ENCODE data around the gene ARHGEF1.
"Not testable (repeated sequence)": the region's sequence is repeated elsewhere in the genome, so short reads cannot be mapped to it uniquely, and the experiment has no call there.

Gene ARHGEF1

DNA sequence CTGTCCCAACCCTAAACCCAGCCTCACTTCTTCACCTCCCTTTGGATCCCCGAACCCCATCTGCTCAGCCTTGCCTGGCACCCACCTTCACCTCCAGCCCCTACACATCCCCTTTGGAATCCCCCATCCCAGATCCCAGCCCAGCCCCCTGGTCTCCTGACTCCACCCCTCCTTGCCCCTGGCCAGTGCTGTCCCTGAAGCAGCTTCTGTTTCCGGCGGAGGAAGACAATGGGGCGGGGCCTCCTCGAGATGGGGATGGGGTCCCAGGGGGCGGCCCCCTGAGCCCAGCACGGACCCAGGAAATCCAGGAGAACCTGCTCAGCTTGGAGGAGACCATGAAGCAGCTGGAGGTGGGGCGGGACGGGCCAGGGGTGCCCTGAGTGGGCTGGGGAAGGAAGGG lies 23.3 kb downstream of the ARHGEF1 start:
- no peak for DNase-seq

DNA sequence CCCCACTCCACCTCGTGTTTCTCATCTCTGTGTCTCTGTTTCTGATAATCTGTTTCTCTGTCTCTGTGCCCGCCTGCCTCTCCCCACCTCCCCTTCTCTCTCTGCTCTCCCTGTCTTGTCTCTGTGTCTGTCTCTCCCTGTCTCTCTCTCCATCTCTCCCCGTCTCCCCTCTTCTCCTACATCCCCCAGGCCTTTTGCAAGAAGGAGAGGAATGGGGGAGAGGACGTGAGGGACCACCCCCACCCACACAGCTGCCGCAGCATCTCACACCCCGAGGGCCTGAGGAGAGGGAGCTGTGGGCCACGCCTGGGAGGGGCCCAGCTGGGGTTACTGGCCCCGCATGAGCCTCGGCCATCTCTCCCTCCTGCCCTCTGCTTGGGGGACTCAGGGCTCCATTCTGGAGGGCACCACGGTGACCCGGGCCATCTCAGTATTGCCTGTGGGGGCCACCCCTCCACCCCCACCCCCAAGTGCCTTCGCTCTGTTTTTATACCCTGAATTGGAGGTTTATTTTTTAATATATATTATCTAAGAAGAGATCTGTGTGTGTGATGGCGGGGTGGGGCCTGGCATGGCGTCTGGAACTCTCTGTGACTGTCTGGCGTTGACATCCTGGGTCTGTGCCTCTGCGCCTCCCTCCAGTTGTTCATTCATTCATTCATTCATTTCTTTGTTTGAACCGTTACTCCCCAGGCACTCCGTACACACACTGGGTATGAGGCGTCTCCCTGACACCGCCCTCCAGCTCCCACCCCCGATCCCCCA lies 24.1 kb downstream of the ARHGEF1 start:
- no peak for DNase-seq

DNA sequence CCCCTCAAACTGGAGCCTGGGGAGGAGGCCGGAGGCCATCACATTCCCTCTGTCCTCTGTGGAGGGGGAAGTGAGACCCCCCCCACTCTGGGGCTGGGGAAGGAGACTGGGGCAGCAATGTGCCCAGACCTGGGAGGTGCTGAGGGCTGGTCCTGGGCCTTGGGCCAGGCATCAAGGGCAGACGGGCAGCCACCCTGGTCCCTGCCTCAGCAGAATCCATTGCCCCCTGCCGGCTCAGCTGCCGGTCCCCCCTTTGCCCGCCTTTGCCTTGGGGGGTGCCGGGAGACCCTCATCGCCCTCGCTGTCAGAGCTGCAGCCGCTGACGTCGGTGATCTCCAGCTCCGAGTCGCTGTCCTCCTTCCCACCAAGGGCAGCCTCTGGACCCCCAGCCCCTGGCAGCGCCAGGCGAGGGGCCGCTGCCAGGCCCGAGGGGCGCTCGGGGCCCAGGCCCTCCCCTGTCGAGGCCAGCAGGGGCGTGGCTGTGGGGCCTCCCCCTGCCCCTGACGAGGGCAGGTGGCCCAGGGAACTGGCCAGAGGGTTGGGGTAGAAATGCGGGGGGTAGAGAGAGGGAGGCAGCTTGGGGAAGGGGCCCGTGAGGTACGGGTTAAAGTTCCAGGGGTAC lies 25.1 kb downstream of the ARHGEF1 start:
- no peak for DNase-seq

DNA sequence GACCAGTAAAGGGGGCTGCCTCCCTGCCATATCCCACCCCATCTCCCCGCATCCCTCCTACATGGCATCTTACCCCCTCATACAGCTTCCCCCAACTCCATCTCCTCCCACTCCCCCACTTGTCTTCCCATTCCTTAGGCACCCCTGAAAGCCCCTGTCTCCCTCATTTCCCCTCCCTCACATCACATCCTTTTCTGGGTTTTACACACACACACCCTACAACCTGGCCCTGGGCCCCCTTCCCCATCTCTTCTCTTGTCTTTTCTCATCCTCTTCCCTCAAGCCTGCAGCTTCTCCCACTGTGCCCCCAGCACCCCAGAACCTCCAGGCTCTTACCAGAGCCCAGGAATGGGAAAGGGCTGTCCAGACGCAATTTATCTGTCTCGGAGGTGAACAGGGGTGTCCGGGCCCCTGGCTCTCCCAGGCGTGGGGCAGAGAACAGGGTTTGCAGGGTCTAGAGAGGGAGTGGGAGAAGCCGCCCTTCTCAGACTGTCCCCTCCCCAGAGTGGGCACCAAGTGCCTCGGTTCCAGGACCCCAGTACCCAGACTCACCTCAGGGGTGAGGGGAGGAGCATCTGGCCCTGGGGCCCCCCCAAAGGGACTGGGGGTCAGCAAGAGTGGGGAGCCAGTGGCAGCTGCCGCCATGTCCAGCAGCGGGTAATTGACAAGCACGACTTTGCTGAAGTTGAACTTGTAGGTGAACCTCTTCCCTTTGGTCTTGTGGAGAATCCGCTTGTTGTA lies 25.9 kb downstream of the ARHGEF1 start:
- DNase-seq, result no peak

DNA sequence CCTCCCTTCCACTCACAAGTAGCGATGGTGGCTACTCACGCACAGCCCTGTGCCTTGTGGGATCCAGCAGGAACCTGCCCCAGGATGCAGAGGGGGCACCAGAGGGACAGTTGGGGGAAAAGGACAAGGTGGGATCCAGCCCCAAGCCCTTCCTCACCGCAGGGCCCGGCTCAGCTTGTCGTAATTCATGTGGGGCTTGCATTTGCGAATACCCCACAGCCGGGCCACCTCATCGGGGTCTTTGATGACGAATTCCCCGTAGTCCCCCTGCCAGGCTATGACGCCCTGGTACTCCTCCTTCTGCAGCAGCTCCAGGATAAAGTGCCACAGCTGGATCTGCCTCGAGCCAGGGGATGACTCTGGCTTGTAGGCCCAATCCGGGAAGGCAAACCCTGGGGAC lies 26.7 kb downstream of the ARHGEF1 start:
- DNase-seq, result no peak

DNA sequence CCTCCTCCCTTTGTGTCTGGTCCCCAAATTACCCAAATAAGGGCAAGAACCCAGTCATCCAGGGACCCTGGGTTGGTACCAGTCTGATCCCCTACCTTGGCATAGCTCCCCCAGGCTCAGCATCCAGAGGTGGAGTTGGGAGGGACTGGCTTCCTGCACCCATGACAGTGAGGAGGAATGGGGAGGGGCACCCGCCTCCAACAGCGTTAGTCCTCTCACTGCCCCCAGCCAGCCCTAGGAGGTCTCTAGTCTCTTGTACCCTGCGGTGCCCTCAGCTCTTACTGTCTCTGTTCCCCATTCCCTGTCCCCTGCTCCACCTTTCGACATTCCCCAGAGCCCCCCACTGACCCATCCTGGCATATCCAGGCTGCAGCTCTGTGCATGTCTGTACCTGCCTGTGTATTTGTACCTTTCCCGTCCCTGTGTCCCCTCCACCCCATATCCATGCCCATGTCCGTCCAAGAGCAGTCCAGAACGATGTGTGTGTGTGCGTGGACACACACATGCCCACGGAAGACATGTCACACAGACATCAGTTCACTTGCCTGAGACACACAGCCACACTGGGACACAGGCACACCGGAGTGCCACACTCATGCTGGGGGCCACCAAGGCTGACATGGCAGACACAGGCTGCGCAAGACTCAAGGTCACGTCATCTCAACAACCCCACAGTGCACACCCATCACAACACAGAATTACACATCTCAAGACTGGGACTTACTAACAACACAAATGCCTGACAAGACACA lies 27.4 kb downstream of the ARHGEF1 start:
- no peak for DNase-seq

DNA sequence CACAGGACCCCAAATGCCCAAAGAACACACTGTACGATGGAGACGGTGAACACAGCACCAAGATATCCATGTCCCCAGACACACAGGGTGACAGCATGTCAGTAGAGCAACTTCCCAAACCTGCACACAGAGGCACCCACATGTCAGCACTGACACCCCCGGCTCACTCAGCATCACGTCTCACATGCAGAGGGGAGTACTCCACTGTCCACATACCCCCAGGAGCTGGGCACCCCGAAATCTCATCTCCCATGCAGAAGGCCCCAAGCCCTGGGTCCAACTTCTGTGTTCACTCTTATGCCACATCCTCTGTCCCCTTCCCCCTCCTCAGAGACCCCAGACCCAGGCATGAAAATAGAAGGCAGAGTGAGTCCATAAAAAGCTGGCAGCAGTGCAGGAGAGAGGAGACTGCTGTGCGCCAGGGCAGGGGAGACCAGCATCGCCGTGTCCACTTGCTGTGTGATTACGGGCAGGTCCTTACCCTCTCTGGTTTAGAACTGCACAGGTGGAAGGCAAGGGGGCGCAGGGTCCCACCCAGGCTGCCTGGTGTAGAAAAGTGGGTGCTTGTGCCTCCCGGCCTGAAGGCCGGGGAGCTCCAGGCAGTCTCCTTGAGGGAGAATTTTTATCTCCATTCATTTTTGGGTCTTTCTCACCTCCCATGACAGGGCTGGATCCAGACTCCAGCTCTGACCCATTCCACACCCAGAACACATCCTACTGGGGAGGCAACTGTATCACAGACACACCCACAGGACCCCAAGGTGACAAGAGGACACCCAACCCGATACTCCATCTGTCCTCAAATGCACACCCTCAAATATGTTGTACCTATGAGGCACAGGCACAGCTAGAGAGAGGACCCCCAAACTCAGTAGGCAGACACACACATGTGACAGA lies 28.3 kb downstream of the ARHGEF1 start:
- DNase-seq, result no peak

DNA sequence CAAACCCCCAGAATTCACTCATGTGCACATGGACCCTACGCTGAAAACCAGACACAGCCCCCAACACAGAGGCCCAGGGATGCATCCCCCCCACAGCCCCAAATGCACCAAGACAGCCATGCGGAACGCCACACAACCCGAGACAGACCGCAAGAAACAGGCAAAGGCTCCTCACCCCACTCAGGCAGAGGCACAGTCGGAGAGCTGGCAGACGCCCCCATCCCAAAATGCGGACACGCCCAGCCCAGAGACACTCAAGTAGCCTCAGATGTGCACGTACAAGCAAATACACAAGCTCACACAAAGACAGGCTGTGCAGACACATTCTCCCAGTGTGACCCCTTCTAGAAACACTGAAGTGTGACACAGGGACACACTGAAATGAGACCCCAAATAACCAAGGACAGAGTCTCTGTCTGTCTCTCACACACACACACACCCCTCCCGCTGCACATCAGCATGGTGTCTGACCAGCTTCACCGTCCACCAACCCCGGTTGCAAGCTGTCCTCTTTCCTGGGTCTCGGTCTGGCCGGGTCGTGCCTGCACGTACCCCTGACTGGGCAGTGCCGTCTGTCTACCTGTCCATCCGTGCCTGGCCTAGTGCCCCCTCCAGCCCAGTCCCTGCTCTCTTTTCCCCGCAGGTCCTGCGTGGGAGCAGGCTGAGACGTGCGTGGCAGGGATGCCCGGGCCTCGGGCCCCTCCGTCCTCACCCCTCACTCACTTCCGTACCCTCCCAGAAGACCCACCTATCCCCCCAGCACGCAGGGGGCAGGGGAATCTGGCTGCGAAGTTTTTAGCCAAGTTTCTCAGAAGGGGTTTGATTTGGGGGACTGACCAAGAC lies 29.1 kb downstream of the ARHGEF1 start:
- DNase-seq, result no peak

DNA sequence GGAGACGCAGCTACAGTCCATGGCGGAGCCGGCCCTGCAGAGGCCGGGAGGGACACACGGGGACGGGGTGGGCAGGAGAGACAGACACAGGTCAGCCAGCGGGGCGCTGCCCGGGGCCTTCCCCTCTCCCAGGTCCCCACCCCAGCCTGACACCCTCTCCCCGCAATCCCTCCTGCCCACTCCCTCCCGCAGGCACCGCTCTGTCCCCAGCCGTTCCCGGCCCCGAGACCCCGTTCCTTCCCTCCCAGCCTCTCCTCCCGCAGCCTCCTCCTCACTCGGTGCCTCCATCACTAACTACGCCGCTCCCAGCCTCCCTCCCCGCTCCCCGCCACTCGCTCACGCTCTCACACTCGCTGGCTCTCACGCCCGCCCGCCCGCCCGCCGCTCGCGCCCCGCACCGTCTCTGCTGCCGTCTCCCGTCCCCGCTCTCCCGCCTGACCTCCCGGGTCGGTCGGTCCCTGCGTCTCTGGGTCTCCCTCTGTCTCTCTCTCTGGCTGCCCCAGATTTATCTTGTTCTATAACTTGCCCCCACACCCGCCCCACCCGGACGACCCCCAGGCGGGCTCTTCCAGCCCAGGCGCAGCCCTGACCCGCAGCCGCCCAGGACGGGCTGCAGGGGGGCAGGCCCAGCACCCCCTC lies 30.0 kb downstream of the ARHGEF1 start:
- no peak for DNase-seq

DNA sequence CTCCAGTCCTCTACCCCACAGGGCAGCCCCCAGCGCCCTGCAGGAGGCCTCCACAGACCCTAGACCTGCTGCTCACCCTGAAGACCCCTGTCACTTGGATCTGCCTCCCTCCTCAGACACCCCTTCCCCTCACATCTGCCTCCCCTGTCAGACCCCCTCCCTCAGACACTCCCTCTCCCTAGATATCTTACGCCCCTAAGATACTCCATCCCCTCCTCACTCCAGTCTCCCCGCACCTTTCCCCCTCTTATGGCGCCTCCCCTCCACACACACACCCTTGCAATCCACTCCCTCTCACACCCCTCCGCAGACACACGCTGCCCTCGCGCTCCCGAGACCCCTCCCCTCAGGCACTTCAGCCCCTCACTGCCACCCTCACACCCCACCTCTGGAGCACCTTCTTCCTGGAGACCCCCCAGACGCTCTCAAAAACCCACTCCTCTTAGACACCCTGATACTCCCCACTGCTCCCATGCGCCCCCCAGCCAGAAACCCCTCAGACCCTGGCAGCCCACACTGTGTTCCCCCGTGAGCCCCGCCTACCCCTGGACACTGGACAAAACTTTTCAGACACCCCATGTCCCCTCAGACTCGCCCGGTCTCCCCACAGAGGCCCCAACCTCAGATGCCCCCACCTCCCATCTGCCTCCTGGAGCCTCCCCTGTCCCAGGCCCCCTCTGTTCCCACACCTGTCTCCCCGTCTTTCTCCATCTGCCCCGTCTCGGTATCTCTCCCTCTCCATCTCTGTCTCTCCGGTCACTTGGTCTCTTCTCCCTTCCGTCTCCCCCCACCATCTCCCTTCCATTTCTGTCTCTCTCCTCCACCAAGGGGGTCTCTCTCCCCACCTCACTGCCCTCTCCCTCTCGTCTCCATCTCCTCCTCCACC lies 30.8 kb downstream of the ARHGEF1 start:
- no peak for DNase-seq

DNA sequence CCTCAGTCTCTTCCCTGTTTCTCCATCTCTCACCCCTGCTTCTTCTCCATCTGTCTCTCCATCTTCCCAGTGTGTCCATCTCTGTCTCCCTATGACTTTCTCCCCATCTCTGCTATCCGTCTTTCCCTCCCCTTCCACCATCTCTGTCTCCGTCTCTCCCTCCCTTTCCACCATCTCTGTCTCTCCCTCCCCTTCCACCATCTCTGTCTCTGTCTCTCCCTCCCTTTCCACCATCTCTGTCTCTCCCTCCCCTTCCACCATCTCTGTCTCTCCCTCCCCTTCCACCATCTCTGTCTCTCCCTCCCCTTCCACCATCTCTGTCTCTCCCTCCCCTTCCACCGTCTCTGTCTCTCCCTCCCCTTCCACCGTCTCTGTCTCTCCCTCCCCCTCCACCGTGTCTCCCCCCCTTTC lies 31.4 kb downstream of the ARHGEF1 start:
- DNase-seq, result not testable (repeated sequence)

DNA sequence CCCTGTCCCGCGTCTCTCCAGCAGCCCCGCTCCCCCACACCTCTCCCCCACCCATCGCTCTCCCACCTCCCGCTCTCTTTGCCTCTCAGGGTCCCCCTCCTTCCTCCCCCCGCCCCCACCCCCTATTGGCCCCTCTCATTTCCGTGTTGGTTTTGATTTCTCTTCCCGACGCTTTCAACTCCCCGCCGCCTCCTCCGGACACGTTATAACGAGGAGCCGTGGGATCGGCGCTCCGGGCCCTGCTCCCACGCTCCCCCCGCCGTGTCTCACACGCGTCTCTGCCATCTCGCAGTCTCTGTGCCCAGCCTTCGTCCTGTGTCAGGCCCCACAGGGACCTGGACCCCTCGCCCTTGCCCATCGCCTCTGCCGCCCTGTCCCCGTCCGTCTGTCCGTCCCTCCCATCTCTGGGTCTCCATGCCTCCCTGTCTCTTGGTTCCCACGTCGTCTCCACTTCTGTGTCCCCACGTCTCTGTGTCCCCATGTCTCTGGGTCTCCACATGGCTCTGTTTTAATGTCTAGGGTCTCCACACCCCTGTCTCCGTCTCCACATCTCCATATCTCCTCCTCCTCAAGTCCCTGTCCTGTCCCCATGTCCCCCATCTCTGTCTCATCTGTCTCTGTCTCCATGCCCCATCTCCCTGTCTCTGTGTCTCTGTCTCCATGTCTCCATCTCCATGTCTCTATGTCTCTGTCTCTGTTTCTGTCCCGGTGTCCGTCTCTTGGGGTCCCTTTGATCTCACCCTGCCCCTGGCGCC lies 32.2 kb downstream of the ARHGEF1 start:
- DNase-seq, result no peak

DNA sequence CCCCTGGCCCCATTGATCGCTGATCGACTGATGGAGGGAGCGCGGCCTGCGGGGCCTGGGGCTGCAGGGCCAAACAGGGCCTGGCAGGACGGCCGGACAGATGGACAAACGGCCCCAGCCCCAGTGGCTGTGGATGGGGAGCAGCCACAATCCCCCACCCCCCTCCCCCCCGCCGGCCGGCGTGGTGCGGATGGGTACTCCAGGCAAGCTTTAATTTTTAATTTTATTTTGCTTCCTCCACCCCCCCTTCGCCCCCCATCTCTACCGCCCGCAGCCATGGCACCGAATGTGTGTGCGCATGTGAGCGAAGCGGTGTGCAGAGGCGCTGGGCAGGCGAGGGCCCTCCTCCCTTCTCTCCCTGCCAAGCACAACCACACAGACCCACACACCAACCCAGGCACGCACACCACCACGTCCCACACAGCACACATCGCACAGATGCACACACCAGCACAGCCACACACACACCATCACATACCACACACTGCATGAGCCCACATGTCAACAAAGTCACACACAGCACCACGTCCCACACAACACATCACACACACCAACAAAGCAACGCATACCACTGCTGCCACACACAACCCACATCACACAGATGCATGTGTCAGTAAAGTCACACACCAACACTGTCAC lies 32.9 kb downstream of the ARHGEF1 start:
- no peak for DNase-seq

DNA sequence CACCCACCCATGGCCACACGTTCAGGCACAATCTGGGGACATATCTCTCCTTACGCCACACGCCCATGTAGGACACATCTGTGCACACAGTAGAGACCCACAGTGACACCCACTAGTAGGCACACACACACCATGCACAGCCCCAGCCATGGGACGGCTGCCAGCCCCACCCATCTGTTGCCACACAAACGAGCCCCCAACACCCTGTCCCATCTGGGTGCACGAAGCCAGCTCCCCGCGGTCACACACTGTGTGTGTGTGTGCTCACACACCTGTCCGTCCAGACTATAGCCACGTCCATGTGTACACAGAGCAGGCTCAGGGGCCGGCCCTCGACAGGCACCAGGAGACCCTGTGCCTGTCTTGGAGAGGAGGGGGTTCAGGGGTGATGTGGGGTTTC lies 34.7 kb downstream of the ARHGEF1 start:
- DNase-seq, result no peak

DNA sequence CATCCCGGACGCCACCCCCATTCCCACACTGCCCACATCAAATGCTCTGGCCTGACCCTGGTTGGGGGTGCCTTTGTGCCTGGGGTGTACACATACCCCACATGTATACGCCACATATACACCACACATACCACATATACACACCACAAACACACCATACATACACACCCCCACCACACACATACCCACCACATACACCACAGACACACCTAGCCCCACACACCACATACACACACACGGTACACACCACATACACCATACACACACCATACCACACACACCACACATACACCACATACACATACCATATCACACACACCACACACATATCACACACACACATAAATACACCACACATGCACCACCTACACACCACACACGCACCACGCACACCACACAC lies 35.1 kb downstream of the ARHGEF1 start:
- DNase-seq, result no peak

DNA sequence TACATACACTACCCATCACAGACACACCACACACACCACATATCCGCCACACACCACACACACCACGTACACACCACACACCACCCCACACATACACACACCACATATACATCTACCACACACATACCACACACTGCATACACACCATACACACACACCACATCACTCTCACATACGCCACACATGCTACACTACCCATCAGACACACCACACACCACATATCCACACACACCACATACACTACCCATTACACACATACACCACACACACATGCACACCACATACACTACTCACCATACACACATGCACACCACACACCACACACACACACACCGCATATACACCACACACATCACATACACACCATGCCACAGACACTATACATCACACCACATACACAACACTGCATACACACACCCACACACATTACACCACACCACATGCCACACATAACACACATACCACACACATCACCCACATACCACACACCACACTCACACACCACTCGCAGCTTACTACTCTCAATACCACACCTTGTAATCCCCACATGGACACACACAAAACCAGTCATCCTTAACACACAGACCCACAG lies 35.8 kb downstream of the ARHGEF1 start:
- no peak for DNase-seq

DNA sequence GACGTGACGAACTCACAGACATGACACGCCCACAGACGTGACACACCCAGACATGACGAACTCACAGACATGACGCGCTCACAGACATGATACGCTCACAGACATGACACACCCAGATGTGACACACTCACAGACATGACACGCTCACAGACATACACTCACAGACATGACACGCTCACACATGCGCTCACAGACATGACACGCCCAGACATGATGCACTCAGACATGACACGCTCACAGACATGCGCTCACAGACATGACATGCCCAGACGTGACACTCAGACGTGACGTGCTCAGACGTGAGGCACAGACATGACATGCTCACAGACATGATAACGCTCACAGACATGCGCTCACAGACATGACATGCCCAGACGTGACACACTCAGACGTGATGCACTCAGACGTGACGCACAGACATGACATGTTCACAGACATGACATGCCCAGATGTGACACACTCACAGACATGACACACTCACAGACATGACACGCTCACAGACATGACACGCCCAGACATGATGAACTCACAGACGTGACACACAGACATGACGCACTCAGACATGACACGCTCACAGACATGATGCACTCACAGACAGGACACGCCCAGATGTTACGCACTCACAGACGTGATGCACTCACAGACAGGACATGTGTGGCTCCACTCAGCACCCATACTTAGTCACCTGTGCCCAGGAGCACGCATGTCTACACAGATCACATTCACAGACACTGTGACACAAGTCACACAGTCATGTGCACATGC lies 37.1 kb downstream of the ARHGEF1 start:
- no peak for DNase-seq

Measured in NCI-H774 (cell line).